Gastroesophageal sphincter (tissue), 4 donors: Measurements from ENCODE around the gene OR6Q1. TPM values are rescaled to one million over a fixed set of nuclear protein-coding genes. Genes with fewer than 3 reads are reported as not detected.
A peak's percentile ranks its signal among the peaks of the same experiment; 100 is the strongest.

Source experiments
- ATAC-seq: fragments of 150-250 bp; one replicate; pipeline ENCODE4 v1.9.1; 2016; ENCODE audit warnings: mild to moderate bottlenecking, moderate library complexity
- H3K27ac ChIP-seq, 4 donors: fragments of 200-600 bp; sonication (generic) in 3 of 4; 1 replicate in 3 of 4; 2 replicates in 1 of 4; pipeline ENCODE4 v1.5.1; 2016 to 2019
- H3K27me3 ChIP-seq: fragments of 200-600 bp; sonication (generic); one replicate; pipeline ENCODE4 v1.5.1; 2019
- H3K36me3 ChIP-seq, 2 donors: fragments of 200-600 bp; sonication (generic); one replicate each; pipeline ENCODE4 v1.5.1; 2019; ENCODE audit warnings: control low read depth in 1 of 2
- H3K4me1 ChIP-seq, 3 donors: fragments of 200-600 bp; sonication (generic); 1 replicate in 2 of 3; 2 replicates in 1 of 3; pipeline ENCODE4 v1.5.1; 2016 to 2019; ENCODE audit warnings: control low read depth in 2 of 3
- H3K4me3 ChIP-seq, 2 donors: fragments of 200-600 bp; sonication (generic); one replicate each; pipeline ENCODE4 v1.5.1; 2019; ENCODE audit warnings: mild to moderate bottlenecking in 1 of 2, moderate library complexity in 1 of 2
- H3K9me3 ChIP-seq, 3 donors: fragments of 200-600 bp; sonication (generic); one replicate each; pipeline ENCODE4 v1.5.1; 2017 to 2019; ENCODE audit warnings: control low read depth in 2 of 3
- CTCF ChIP-seq, 4 experiments: fragments of 200-600 bp in 2 of 4; fragments of 450-650 bp in 2 of 4; sonication (generic) in 1 of 4; IDR thresholded peaks; one replicate each; pipeline ENCODE4 v1.5.1; 2017 to 2019; ENCODE audit warnings: antibody characterized with exemption in 4 of 4, mild to moderate bottlenecking in 2 of 4, moderate library complexity in 2 of 4
- EP300 ChIP-seq: sonication (generic); formaldehyde crosslinking; IDR thresholded peaks from one replicate; pipeline ENCODE4 v1.6.1; 2017; ENCODE audit warnings: antibody characterized with exemption, mild to moderate bottlenecking
- POLR2A ChIP-seq, 2 donors: fragments of 450-650 bp; IDR thresholded peaks; one replicate each; pipeline ENCODE4 v1.6.1; 2017; ENCODE audit warnings: antibody characterized with exemption in 2 of 2, mild to moderate bottlenecking in 2 of 2, moderate library complexity in 1 of 2
- POLR2AphosphoS5 ChIP-seq: sonication (generic); formaldehyde crosslinking; IDR thresholded peaks from one replicate; pipeline ENCODE4 v1.6.1; 2017; ENCODE audit warnings: antibody characterized with exemption
- WGBS, 2 donors: methylation state at CpG; one replicate each; pipeline ENCODE4 v1.1.5; 2018; ENCODE audit warnings: low coverage in 1 of 2; 5-methylcytosine and 5-hydroxymethylcytosine counted together
- total RNA-seq, 4 donors: library from RNA; depleted of rRNA; stranded (reverse); fragments of >200 nt; gene quantifications; one replicate each; pipeline ENCODE4 v1.1.0, GENCODE V29; 2016

The OR6Q1 gene
- total RNA-seq, 4 donors from 2014 or later, result not detected

GRCh38 chr11:58023435-58023931 lies 7.3 kb upstream of the OR6Q1 start, which contains the start of gene OR9Q1:
TSS of gene OR9Q1 (plus strand) at chr11:58023881. CDS start at chr11:58179445, 155,564 bp downstream.
- H3K27ac ChIP-seq, result peak within 1 kb of the TSS in 3 of 4 donors; percentile 49 to 69 (median 60)
- no peaks in the 10 kb centered on the region for H3K27me3 ChIP-seq
- ATAC-seq, result no peak
- no peak within 1 kb of the TSS for H3K4me3 ChIP-seq
- 74 to 77% methylated on average over 5 of the region's 5 CpGs for WGBS, 2 donors
- TF ChIP-seq CTCF (IDR thresholded peaks at IDR 0.05) (no peak), POLR2AphosphoS5 (no peak), EP300 (no peak), POLR2A (IDR thresholded peaks at IDR 0.05) (no peak)
- no peaks in the 10 kb centered on the region for H3K36me3 ChIP-seq
- H3K4me1 ChIP-seq, result peaks cover 0 to 19% (median 0%) of the 10 kb centered on the region in 3 donors
- H3K9me3 ChIP-seq, result no peaks in the 10 kb centered on the region

GRCh38 chr11:58024601-58025091 lies 6.1 kb upstream of the OR6Q1 start:
- Histone ChIP-seq H3K4me1 (peaks cover 0 to 28% (median 3%) of the 10 kb centered on the region in 3 donors), H3K4me3 (no peak overlapping the region), H3K36me3 (no peaks in the 10 kb centered on the region), H3K27ac (peak overlapping the region in 2 of 4 donors; percentile 49 to 60), H3K9me3 (no peaks in the 10 kb centered on the region), H3K27me3 (no peaks in the 10 kb centered on the region)
- ATAC-seq, result peak; percentile 61
- WGBS, 2 donors, result 30 to 39% methylated on average over 2 to 5 of the region's 8 CpGs
- TF ChIP-seq POLR2A (IDR thresholded peaks at IDR 0.05) (no peak), CTCF (IDR thresholded peaks at IDR 0.05) (no peak), EP300 (no peak), POLR2AphosphoS5 (peak; percentile 31)

GRCh38 chr11:58027341-58027740 lies 3.4 kb upstream of the OR6Q1 start:
- Histone ChIP-seq H3K36me3 (no peaks in the 10 kb centered on the region), H3K4me3 (no peak overlapping the region), H3K27me3 (no peaks in the 10 kb centered on the region), H3K4me1 (peaks cover 0 to 28% (median 3%) of the 10 kb centered on the region in 3 donors), H3K9me3 (no peaks in the 10 kb centered on the region), H3K27ac (no peak overlapping the region)
- TF ChIP-seq CTCF (IDR thresholded peaks at IDR 0.05), result no peak
- no peak for TF ChIP-seq POLR2AphosphoS5
- TF ChIP-seq POLR2A (IDR thresholded peaks at IDR 0.05), result no peak
- TF ChIP-seq EP300, result no peak
- no peak for ATAC-seq
- 68 to 78% methylated on average over 3 to 4 of the region's 4 CpGs for WGBS, 2 donors

- TF ChIP-seq POLR2A (IDR thresholded peaks at IDR 0.05) (no peak), EP300 (no peak), CTCF (IDR thresholded peaks at IDR 0.05) (no peak), POLR2AphosphoS5 (peak; percentile 36)
- H3K27me3 ChIP-seq, result no peaks in the 10 kb centered on the region
- H3K9me3 ChIP-seq, result no peaks in the 10 kb centered on the region
- ATAC-seq, result peak; percentile 28
- H3K4me1 ChIP-seq, result peaks cover 0 to 27% (median 3%) of the 10 kb centered on the region in 3 donors
- 28 to 44% methylated on average over 4 to 5 of the region's 6 CpGs for WGBS, 2 donors
- H3K4me3 ChIP-seq, result no peak overlapping the region
- H3K36me3 ChIP-seq, result no peaks in the 10 kb centered on the region
- peak overlapping the region in 3 of 4 donors; percentile 9 to 43 (median 25) for H3K27ac ChIP-seq
These were observed 1.9 kb upstream of the OR6Q1 start for GRCh38 chr11:58028687-58029411.
